Bronchial epithelial cell (primary cell): ENCODE data around the gene ARMCX2. TPM values are rescaled to one million over a fixed set of nuclear protein-coding genes. Genes with fewer than 3 reads are reported as not detected.

Source experiments
- DNase-seq: peaks from one replicate; pipeline ENCODE4 v3.0.0-alpha.2; 2010; ENCODE audit warnings: low read depth
- FAIRE-seq: peaks from 2 replicates; lab custom pipeline; 2011; peaks lifted over from hg19 to GRCh38; lab: Jason Lieb, UNC
- H3K27me3 ChIP-seq: 2 replicates; pipeline ENCODE4 v1.5.1; 2011; ENCODE audit warnings: low read length; ENCODE audit not compliant: control insufficient read depth, insufficient read depth
- H3K36me3 ChIP-seq: 2 replicates; pipeline ENCODE4 v1.5.1; 2011; ENCODE audit warnings: low read length; ENCODE audit not compliant: control insufficient read depth, insufficient read depth
- H3K4me3 ChIP-seq: 2 replicates; pipeline ENCODE4 v1.5.1; 2011; ENCODE audit warnings: mild to moderate bottlenecking, low read depth, low read length, control low read depth
- CTCF ChIP-seq: IDR thresholded peaks from 2 replicates; pipeline ENCODE4 v1.5.1; 2011; ENCODE audit warnings: mild to moderate bottlenecking, moderate library complexity, low read length, control low read depth, inconsistent platforms; ENCODE audit not compliant: insufficient read depth, severe bottlenecking
- total RNA-seq: library from RNA; depleted of rRNA; stranded (reverse); fragments of >200 nt; gene quantifications from 2 replicates; pipeline ENCODE4 v1.2.1, GENCODE V29; 2014

Gene ARMCX2
- 30.0 and 36.9 TPM in 2 replicates for total RNA-seq

DNA sequence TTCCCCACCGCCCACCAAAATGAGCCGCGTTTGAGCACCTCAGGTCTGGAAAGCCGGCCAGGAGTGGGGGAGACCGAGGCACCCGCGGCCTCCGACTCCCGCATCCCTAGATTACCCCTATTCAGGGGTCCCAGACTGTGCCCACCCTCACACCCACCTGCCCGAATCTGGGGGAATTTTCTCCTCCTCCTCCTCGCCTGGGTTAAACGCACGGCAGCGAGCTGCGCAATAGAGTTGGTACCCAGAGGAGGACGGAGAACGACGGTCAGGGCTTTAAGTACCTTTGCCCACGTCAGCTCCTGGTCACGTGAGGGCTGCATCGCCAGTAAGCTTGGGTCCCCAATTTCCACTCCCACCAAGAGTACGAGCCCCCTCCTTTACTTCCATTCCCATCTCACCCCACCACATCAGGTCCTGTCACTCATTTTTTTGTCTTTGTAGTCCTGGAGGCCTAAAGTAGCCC is at the start of gene ARMCX2:
ARMCX2 (minus strand) TSS at position 250 of the 463 bp plus-strand sequence. CDS start 2,262 bp downstream, outside the sequence.
- H3K27me3 ChIP-seq = no peaks in the 10 kb centered on the region
- H3K4me3 ChIP-seq = peak within 1 kb of the TSS; percentile 51
- DNase-seq (peak; percentile 37), FAIRE-seq (no peak)
- no peaks in the 10 kb centered on the region for H3K36me3 ChIP-seq
- no peak for TF ChIP-seq CTCF

GRCh38 chrX:101709384-101709783 is 49.7 kb upstream of the ARMCX2 start:
- Histone ChIP-seq H3K27me3 (no peaks in the 10 kb centered on the region), H3K4me3 (no peak overlapping the region), H3K36me3 (no peaks in the 10 kb centered on the region)
- TF ChIP-seq CTCF = no peak
- no peak for FAIRE-seq
- no peak for DNase-seq

DNA sequence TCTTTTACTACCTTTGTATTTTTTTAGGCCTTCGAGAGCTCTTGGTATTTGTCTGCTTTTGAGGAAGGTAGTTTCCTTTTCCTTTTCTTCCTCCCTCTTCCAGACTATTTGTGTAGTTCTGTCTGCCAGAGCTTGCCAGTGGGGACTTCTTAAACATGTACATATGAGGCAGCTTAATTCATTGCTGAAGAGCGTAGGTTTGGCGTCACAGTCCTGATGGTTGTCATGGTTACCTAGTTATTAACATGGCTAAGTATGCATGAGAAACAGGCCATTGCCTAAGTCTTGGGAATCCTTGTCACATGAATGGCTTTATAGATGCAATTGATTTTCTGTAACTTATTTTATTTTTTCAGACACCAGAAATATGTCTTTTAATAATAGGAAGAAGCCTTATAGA is 48.5 kb upstream of the ARMCX2 start:
- Histone ChIP-seq H3K4me3 (no peak overlapping the region), H3K36me3 (no peaks in the 10 kb centered on the region), H3K27me3 (no peaks in the 10 kb centered on the region)
- no peak for TF ChIP-seq CTCF
- FAIRE-seq (no peak), DNase-seq (no peak)

DNA sequence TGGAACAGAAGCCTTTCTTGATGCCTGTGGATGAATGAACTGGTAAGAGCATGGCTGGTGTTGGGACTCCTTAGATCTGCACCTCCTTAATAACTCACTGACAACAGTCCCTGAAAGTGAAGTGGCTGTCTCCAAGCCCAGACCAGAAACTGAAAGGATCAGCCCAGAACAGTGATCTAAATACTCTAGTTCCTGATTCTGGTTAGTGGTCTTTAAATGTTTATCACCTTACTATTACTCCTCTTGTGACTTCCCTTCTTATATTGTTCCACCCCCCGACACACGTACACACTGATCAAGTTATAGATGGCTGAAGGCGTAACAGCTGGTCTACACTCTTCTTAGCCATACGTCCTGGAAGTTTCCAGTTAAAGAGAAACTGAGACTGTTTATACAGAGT is 33.8 kb upstream of the ARMCX2 start:
- DNase-seq (no peak), FAIRE-seq (no peak)
- no peaks in the 10 kb centered on the region for H3K36me3 ChIP-seq
- no peak overlapping the region for H3K4me3 ChIP-seq
- no peak for TF ChIP-seq CTCF
- no peaks in the 10 kb centered on the region for H3K27me3 ChIP-seq

GRCh38 chrX:101691835-101692234 is 32.2 kb upstream of the ARMCX2 start:
- H3K27me3 ChIP-seq = no peaks in the 10 kb centered on the region
- H3K4me3 ChIP-seq = no peak overlapping the region
- DNase-seq = no peak
- FAIRE-seq = no peak
- no peaks in the 10 kb centered on the region for H3K36me3 ChIP-seq
- no peak for TF ChIP-seq CTCF

DNA sequence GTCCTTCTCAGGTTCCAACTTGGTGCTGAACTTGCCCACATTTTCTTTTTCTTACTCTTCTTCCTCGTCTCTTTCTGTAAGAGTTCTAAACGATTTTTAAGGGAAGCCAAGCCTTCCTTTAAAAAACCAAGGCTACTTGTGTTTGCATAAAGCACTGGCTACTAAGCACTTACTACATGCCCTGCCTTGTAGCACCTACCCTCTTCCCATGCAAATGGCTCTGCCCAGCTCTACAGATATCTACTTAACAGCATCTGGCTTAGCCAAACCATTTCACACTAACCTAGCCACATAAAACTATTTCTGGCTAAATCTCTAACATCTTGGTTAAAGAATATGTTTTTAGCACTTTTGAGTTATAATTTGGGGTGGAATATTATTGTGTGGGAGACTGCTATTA is 26.9 kb upstream of the ARMCX2 start:
- no peak for TF ChIP-seq CTCF
- no peaks in the 10 kb centered on the region for H3K27me3 ChIP-seq
- H3K4me3 ChIP-seq = no peak overlapping the region
- DNase-seq (no peak), FAIRE-seq (no peak)
- no peaks in the 10 kb centered on the region for H3K36me3 ChIP-seq
